GM23248 (cell line): ENCODE results near the gene TSPEAR. TPM values are rescaled to one million over a fixed set of nuclear protein-coding genes. Genes with fewer than 3 reads are reported as not detected.

Experiments
- DNase-seq: peaks from one replicate; pipeline ENCODE4 v3.0.0-alpha.2; 2015
- H2AFZ ChIP-seq: fragments of 200-600 bp; sonication (generic); 2 replicates; pipeline ENCODE4 v1.6.1; 2016; ENCODE audit warnings: antibody characterized with exemption
- H3F3A ChIP-seq: fragments of 200-600 bp; sonication (generic); 2 replicates; pipeline ENCODE4 v1.6.1; 2016; ENCODE audit warnings: mild to moderate bottlenecking, antibody characterized with exemption, mixed run types; ENCODE audit not compliant: insufficient read depth
- H3K27ac ChIP-seq: fragments of 200-600 bp; sonication (generic); 2 replicates; pipeline ENCODE4 v1.5.1; 2016; ENCODE audit warnings: mild to moderate bottlenecking
- H3K27me3 ChIP-seq: fragments of 200-600 bp; sonication (generic); replicated peaks from 2 replicates; pipeline ENCODE4 v1.6.1; 2016; ENCODE audit warnings: mild to moderate bottlenecking; ENCODE audit not compliant: insufficient read depth
- H3K36me3 ChIP-seq: fragments of 200-600 bp; sonication (generic); 2 replicates; pipeline ENCODE4 v1.6.1; 2016; ENCODE audit warnings: low read depth, mild to moderate bottlenecking
- H3K4me1 ChIP-seq: fragments of 200-600 bp; sonication (generic); 2 replicates; pipeline ENCODE4 v1.6.1; 2016; ENCODE audit warnings: mild to moderate bottlenecking; ENCODE audit not compliant: insufficient read depth
- H3K4me2 ChIP-seq: fragments of 200-600 bp; sonication (generic); one replicate; pipeline ENCODE4 v1.6.1; 2016; ENCODE audit warnings: mild to moderate bottlenecking; ENCODE audit not compliant: unreplicated experiment
- H3K4me3 ChIP-seq: fragments of 200-600 bp; sonication (generic); 2 replicates; pipeline ENCODE4 v1.5.1; 2016; ENCODE audit warnings: mild to moderate bottlenecking
- H3K79me2 ChIP-seq: fragments of 200-600 bp; sonication (generic); 2 replicates; pipeline ENCODE4 v1.6.1; 2016; ENCODE audit warnings: mild to moderate bottlenecking; ENCODE audit not compliant: insufficient read depth
- H3K9ac ChIP-seq: fragments of 200-600 bp; sonication (generic); 2 replicates; pipeline ENCODE4 v1.6.1; 2016; ENCODE audit warnings: mild to moderate bottlenecking
- H3K9me2 ChIP-seq: fragments of 200-600 bp; sonication (generic); 2 replicates; pipeline ENCODE4 v1.6.1; 2016; ENCODE audit warnings: mixed run types, mild to moderate bottlenecking, moderate library complexity; ENCODE audit not compliant: insufficient read depth
- H3K9me3 ChIP-seq: fragments of 200-600 bp; sonication (generic); one replicate; pipeline ENCODE4 v1.6.1; 2017; ENCODE audit warnings: low read depth
- H4K20me1 ChIP-seq: fragments of 200-600 bp; sonication (generic); 2 replicates; pipeline ENCODE4 v1.6.0; 2016; ENCODE audit not compliant: insufficient read depth
- EZH2 ChIP-seq: fragments of 200-600 bp; sonication (generic); IDR thresholded peaks from 2 replicates; pipeline ENCODE4 v1.6.1; 2018; ENCODE audit warnings: antibody characterized with exemption, mild to moderate bottlenecking; ENCODE audit not compliant: insufficient read depth, poor library complexity, severe bottlenecking
- EZH2phosphoT487 ChIP-seq: fragments of 200-600 bp; sonication (generic); IDR thresholded peaks from 2 replicates; pipeline ENCODE4 v1.6.1; 2018; ENCODE audit warnings: antibody characterized with exemption, moderate library complexity, mild to moderate bottlenecking, low read depth; ENCODE audit not compliant: insufficient read depth
- WGBS, 2 experiments: methylation state at CpG; one replicate each; pipeline ENCODE4 v1.1.6; 2015 to 2017; ENCODE audit warnings: low lambda C conversion rate in 2 of 2, low coverage in 1 of 2; ENCODE audit errors: missing lambda C conversion rate in 2 of 2; 5-methylcytosine and 5-hydroxymethylcytosine counted together
- in situ Hi-C: fragments of 300-500 bp; cut with MboI; formaldehyde crosslinking; loops from 2 replicates; pipeline ENCODE4 v1.15.0; 2020
- polyA plus RNA-seq: library from polyadenylated mRNA; unstranded; fragments of >200 nt; fragmentation: Nextera tagmentation; extraction: Ambion mirVana; gene quantifications from 2 replicates; pipeline ENCODE4 v1.2.1, GENCODE V29; 2016
- total RNA-seq: library from RNA; depleted of rRNA; stranded (reverse); fragments of >200 nt; shearing (Covaris generic); gene quantifications from 2 replicates; pipeline ENCODE4 v1.2.3, GENCODE V29; 2014

Gene TSPEAR
- total and polyA plus RNA-seq, 2 experiments from 2014 or later: not detected

DNA sequence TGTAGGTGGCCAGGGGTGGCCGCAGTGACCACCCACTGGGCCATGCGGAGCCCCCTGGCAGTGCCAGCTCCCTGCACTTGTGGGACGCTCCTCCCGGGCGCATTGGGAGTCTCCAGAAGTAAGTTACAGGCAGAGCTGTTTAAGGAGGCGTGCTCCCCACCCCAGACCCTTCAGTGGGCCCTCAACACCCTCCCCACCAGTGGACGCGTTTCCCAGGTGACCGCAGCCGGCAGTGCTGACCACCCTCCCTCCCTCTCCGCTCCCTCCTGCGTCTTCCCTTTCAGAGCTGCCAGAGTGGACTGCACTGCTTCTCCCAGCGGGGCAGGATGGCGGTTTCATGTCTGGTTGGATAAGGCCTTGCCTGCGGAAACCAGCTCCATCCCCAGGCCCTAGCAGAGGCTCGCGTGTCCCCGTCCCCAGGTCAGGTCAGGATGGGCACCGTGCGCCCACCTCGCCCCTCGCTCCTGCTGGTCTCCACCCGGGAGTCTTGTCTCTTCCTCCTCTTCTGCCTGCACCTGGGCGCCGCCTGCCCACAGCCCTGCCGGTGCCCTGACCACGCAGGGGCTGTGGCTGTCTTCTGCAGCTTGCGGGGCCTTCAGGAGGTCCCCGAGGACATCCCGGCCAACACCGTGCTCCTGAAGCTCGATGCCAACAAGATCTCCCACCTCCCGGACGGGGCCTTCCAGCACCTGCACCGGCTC is 255.0 kb downstream of the TSPEAR start:
- peak overlapping the region; percentile 81 for H3K4me2 ChIP-seq
- H3K4me3 ChIP-seq: peak overlapping the region; percentile 73
- no peaks in the 10 kb centered on the region for H4K20me1 ChIP-seq
- TF ChIP-seq EZH2phosphoT487: no peak
- H3F3A ChIP-seq: peaks cover 11% of the 10 kb centered on the region; the same call in 1 of the 2 replicates
- no peak for DNase-seq
- H3K36me3 ChIP-seq: no peaks in the 10 kb centered on the region
- H3K79me2 ChIP-seq: no peaks in the 10 kb centered on the region
- WGBS, 2 experiments: 71 to 73% methylated on average over 26 to 35 of the region's 35 CpGs
- in situ Hi-C loops: no loop called here
- no peak overlapping the region for H3K9ac ChIP-seq
- H3K4me1 ChIP-seq: no peaks in the 10 kb centered on the region
- H2AFZ ChIP-seq: peak overlapping the region; percentile 63; the same call in 1 of the 2 replicates
- no peaks in the 10 kb centered on the region for H3K9me2 ChIP-seq
- H3K27me3 ChIP-seq: no peaks in the 10 kb centered on the region; the same call in 1 of the 2 replicates
- H3K27ac ChIP-seq: no peak overlapping the region
- H3K9me3 ChIP-seq: no peaks in the 10 kb centered on the region

GRCh38 chr21:44455524-44456213 is 255.7 kb downstream of the TSPEAR start:
- no peaks in the 10 kb centered on the region for H3K79me2 ChIP-seq
- 3 to 5% methylated on average over 40 to 58 of the region's 72 CpGs for WGBS, 2 experiments
- peak overlapping the region; percentile 51 for H3K9ac ChIP-seq
- no peak for TF ChIP-seq EZH2phosphoT487
- no peak for TF ChIP-seq EZH2
- no peaks in the 10 kb centered on the region for H4K20me1 ChIP-seq
- in situ Hi-C loops: no loop called here
- H3K27ac ChIP-seq: no peak overlapping the region
- peaks cover 11% of the 10 kb centered on the region; the same call in 1 of the 2 replicates for H3F3A ChIP-seq
- H3K4me2 ChIP-seq: peak overlapping the region; percentile 81
- H3K27me3 ChIP-seq: no peaks in the 10 kb centered on the region; the same call in none of the 2 replicates
- H3K9me3 ChIP-seq: no peaks in the 10 kb centered on the region
- H3K9me2 ChIP-seq: no peaks in the 10 kb centered on the region
- peak overlapping the region; percentile 63 for H2AFZ ChIP-seq
- DNase-seq: peak; percentile 48
- H3K4me3 ChIP-seq: peak overlapping the region; percentile 73
- H3K4me1 ChIP-seq: no peaks in the 10 kb centered on the region
- H3K36me3 ChIP-seq: no peaks in the 10 kb centered on the region

- H3K27me3 ChIP-seq: peaks cover 4% of the 10 kb centered on the region
- in situ Hi-C loops: no loop called here
- no peaks in the 10 kb centered on the region for H3K9me3 ChIP-seq
- H3K36me3 ChIP-seq: no peaks in the 10 kb centered on the region
- no peaks in the 10 kb centered on the region for H3K79me2 ChIP-seq
- 8% methylated on average over 25 to 45 of the region's 45 CpGs for WGBS, 2 experiments
- H3K9ac ChIP-seq: peak within 1 kb of the TSS; percentile 51
- TF ChIP-seq EZH2phosphoT487 (no peak), EZH2 (no peak)
- H3K4me3 ChIP-seq: peak within 1 kb of the TSS; percentile 73
- peaks cover 11% of the 10 kb centered on the region; the same call in 1 of the 2 replicates for H3F3A ChIP-seq
- no peaks in the 10 kb centered on the region for H4K20me1 ChIP-seq
- peak within 1 kb of the TSS; percentile 81 for H3K4me2 ChIP-seq
- no peaks in the 10 kb centered on the region for H3K4me1 ChIP-seq
- H3K27ac ChIP-seq: no peak within 1 kb of the TSS
- H2AFZ ChIP-seq: peak within 1 kb of the TSS; percentile 63
- DNase-seq: peak; percentile 83
- no peaks in the 10 kb centered on the region for H3K9me2 ChIP-seq
Measured at GRCh38 chr21:44454747-44455523, 256.4 kb downstream of the TSPEAR start, which contains the start of gene LRRC3. Gene LRRC3 (plus strand): TSS chr21:44455510. CDS start chr21:44456645, 1,135 bp downstream.

- Histone ChIP-seq H3K27ac (no peak overlapping the region), H3K9me2 (no peaks in the 10 kb centered on the region), H4K20me1 (no peaks in the 10 kb centered on the region), H3K79me2 (no peaks in the 10 kb centered on the region), H3K27me3 (peaks cover 10% of the 10 kb centered on the region), H3K4me2 (no peak overlapping the region), H3K4me3 (no peak overlapping the region), H3K9me3 (no peaks in the 10 kb centered on the region), H3K36me3 (no peaks in the 10 kb centered on the region), H2AFZ (no peak overlapping the region), H3F3A (peaks cover 11% of the 10 kb centered on the region; the same call in 1 of the 2 replicates), H3K4me1 (no peaks in the 10 kb centered on the region), H3K9ac (no peak overlapping the region)
- TF ChIP-seq EZH2 (no peak), EZH2phosphoT487 (no peak)
- no peak for DNase-seq
- 83 to 85% methylated on average over 5 of the region's 5 CpGs for WGBS, 2 experiments
- in situ Hi-C loops: no loop called here
Measured at GRCh38 chr21:44454058-44454457, 257.3 kb downstream of the TSPEAR start.
